ENCODE data around the gene ZBTB16. TPM values are rescaled to one million over a fixed set of nuclear protein-coding genes. Genes with fewer than 3 reads are reported as not detected.

The ZBTB16 gene
- total and polyA plus RNA-seq, 2 of the 4 experiments (the other 2 are of a cell fraction): not detected

DNA sequence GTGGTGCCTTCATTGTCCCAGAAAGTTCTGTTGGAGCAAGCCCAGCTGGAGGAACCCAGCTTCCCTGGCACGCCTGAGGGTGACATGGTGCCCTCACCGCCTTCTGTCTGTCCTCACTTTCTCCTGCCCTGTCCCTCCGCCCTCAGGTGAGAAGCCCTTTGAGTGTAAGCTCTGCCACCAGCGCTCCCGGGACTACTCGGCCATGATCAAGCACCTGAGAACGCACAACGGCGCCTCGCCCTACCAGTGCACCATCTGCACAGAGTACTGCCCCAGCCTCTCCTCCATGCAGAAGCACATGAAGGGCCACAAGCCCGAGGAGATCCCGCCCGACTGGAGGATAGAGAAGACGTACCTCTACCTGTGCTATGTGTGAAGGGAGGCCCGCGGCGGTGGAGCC, 190.7 kb downstream of the ZBTB16 start:
- CTCF ChIA-PET: interaction anchor here (1.0 kb wide), 1 partner anchor 11 kb away, joined by 4 read pairs; no protein-coding TSS in a partner anchor
- Histone ChIP-seq H3K18ac (ENCODE audit: low read depth, low read length) (no peak overlapping the region), H3K14ac (replicated peaks; ENCODE audit: low read depth, low read length) (no peak overlapping the region), H3K27me3 (ENCODE audit: control insufficient read depth, insufficient read depth, low read length) (peaks cover 18% of the 10 kb centered on the region; the same call in 1 of the 2 replicates), H3K4me3 (ENCODE audit: insufficient read depth, low read depth, low read length) (no peak overlapping the region), H4K91ac (ENCODE audit: insufficient read depth, low read depth, low read length) (no peak overlapping the region), H2BK20ac (ENCODE audit: low read depth, low read length) (no peak overlapping the region), H3K4me2 (ENCODE audit: low read depth, low read length) (no peak overlapping the region), H4K5ac (ENCODE audit: low read depth, low read length) (no peak overlapping the region), H3K56ac (ENCODE audit: extremely low read depth, insufficient read depth, low read length) (no peak overlapping the region), H2AK9ac (replicated peaks; ENCODE audit: low read depth, low read length, poor library complexity) (no peak overlapping the region), H3K4me1 (ENCODE audit: control insufficient read depth, insufficient read depth, low read length) (no peaks in the 10 kb centered on the region), H3K36me3 (ENCODE audit: control insufficient read depth, insufficient read depth, low read length) (no peaks in the 10 kb centered on the region), H2BK120ac (ENCODE audit: low read depth, low read length) (no peak overlapping the region), H3K79me1 (ENCODE audit: low read depth in 1 of 2, low read length in 2 of 2) (no peaks in the 10 kb centered on the region), H3K9me3 (ENCODE audit: control insufficient read depth, insufficient read depth, low read length) (no peaks in the 10 kb centered on the region), H2BK5ac (ENCODE audit: low read depth, low read length, poor library complexity, severe bottlenecking) (no peak overlapping the region), H3K9me1 (ENCODE audit: insufficient read depth, low read length) (no peaks in the 10 kb centered on the region), H2AK5ac (ENCODE audit: low read depth, low read length) (no peak overlapping the region), H2AFZ (replicated peaks; ENCODE audit: low read length, poor library complexity) (no peak overlapping the region), H4K8ac (ENCODE audit: low read depth in 2 of 2, low read length in 2 of 2) (no peak overlapping the region), H2BK15ac (ENCODE audit: low read depth, low read length) (no peak overlapping the region), H3K9ac (ENCODE audit: low read depth, low read length) (no peak overlapping the region), H4K20me1 (ENCODE audit: insufficient read depth, low read length) (no peaks in the 10 kb centered on the region), H3K27ac (ENCODE audit: insufficient read depth, low read length) (no peak overlapping the region), H3K23ac (ENCODE audit: low read depth, low read length) (no peak overlapping the region), H3K4ac (ENCODE audit: low read depth, low read length) (no peak overlapping the region)
- DNase-seq (no peak), ATAC-seq (ENCODE audit: low read depth) (no peak)
- no TSS peak for BruUV-seq (replicated peaks)
- dilution Hi-C loops (cut with HindIII; ENCODE audit: low sequenced_read_pairs, unreplicated experiment) (no loop called here), intact Hi-C loops (cut with micrococcal nuclease) (no loop called here), in situ Hi-C loops (cut with MboI; ENCODE audit: low sequenced_read_pairs) (no loop called here)
- POLR2A ChIA-PET (ENCODE audit: unreplicated experiment): no interaction called here
- 100% methylated on average over 3 of the region's 17 CpGs; no CpG with 5 or more reads in 1 of the 2 experiments for WGBS, 2 experiments (ENCODE audit: extremely low coverage in 2 of 2, insufficient read length in 1 of 2)
- no peak for TF ChIP-seq RFX5 (IDR thresholded peaks at IDR 0.05; ENCODE audit: low read depth, low read length)
- no peak for TF ChIP-seq MXI1 (IDR thresholded peaks at IDR 0.05; ENCODE audit: borderline replicate concordance, low read depth, low read length)
- no peak for TF ChIP-seq CHD1 (IDR thresholded peaks at IDR 0.05; ENCODE audit: low read depth, low read length)
- TF ChIP-seq, protein P1, sequence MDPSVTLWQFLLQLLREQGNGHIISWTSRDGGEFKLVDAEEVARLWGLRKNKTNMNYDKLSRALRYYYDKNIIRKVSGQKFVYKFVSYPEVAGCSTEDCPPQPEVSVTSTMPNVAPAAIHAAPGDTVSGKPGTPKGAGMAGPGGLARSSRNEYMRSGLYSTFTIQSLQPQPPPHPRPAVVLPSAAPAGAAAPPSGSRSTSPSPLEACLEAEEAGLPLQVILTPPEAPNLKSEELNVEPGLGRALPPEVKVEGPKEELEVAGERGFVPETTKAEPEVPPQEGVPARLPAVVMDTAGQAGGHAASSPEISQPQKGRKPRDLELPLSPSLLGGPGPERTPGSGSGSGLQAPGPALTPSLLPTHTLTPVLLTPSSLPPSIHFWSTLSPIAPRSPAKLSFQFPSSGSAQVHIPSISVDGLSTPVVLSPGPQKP (IDR thresholded peaks at IDR 0.05; ENCODE audit: borderline replicate concordance, low read depth, low read length): no peak
- TF ChIP-seq NFE2L2 (IDR thresholded peaks at IDR 0.05; ENCODE audit: low read depth, low read length): no peak
- no peak for TF ChIP-seq BHLHE40 (IDR thresholded peaks at IDR 0.05; ENCODE audit: low read depth, low read length)
- no peak for TF ChIP-seq FOS (IDR thresholded peaks at IDR 0.05; ENCODE audit: low read depth, low read length)
- no peak for TF ChIP-seq CEBPB (IDR thresholded peaks at IDR 0.05; ENCODE audit: low read depth, low read length)
- TF ChIP-seq MAFK (IDR thresholded peaks at IDR 0.05; ENCODE audit: low read depth, low read length): no peak
- TF ChIP-seq RCOR1 (IDR thresholded peaks at IDR 0.05; ENCODE audit: insufficient replicate concordance, low read length): no peak
- TF ChIP-seq, protein P2, sequence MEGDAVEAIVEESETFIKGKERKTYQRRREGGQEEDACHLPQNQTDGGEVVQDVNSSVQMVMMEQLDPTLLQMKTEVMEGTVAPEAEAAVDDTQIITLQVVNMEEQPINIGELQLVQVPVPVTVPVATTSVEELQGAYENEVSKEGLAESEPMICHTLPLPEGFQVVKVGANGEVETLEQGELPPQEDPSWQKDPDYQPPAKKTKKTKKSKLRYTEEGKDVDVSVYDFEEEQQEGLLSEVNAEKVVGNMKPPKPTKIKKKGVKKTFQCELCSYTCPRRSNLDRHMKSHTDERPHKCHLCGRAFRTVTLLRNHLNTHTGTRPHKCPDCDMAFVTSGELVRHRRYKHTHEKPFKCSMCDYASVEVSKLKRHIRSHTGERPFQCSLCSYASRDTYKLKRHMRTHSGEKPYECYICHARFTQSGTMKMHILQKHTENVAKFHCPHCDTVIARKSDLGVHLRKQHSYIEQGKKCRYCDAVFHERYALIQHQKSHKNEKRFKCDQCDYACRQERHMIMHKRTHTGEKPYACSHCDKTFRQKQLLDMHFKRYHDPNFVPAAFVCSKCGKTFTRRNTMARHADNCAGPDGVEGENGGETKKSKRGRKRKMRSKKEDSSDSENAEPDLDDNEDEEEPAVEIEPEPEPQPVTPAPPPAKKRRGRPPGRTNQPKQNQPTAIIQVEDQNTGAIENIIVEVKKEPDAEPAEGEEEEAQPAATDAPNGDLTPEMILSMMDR (conservative IDR thresholded peaks at IDR 0.05; ENCODE audit: low read depth, low read length): no peak
- TF ChIP-seq RAD21 (IDR thresholded peaks at IDR 0.05; ENCODE audit: low read length): no peak

Data from IMR-90 (cell line).